ENCODE measurements around the gene GALNT16.

Gene GALNT16

DNA sequence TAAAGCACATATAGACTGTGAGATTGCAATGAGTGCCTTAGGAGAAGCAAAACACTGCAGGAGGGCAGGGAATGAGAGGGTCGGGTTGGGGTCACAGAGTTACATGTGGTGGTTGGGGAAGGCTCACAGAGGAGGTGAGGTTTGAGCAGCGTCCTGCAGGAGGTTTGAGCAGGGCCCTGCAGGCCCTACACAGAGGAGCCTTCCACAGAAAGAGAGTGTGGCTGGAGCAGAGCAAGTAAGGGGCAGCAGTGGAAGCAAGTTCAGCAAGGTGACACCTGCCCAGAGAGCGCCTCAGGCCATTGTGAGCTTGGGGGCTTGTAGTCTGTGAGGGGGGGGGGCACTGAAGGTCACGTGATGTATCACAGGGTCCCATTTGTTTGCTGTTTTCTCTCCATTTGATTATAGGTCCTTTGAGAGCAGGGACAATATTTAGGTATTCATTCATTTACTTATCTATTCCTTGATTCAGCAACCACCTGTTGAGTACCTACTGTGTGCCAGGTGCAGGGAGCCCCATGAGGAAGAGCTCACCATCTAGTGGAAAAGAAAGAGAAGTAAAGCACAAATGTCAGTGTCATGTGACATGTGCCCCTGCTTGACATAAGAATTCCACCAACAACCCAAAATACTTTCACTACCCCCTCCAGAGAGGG lies 56.6 kb downstream of the GALNT16 start:
- H3K4me1 ChIP-seq (ENCODE audit: control insufficient read depth, low read length), result peaks cover 18% of the 10 kb centered on the region
- no peaks in the 10 kb centered on the region for H3F3A ChIP-seq (ENCODE audit: control insufficient read depth, insufficient read depth)
- H3K9me3 ChIP-seq (ENCODE audit: control insufficient read depth, insufficient read depth, low read length), result no peaks in the 10 kb centered on the region
- H3K9me2 ChIP-seq (replicated peaks; ENCODE audit: control insufficient read depth, low read length), result no peaks in the 10 kb centered on the region
- H3K4me2 ChIP-seq (ENCODE audit: low read length), result no peak overlapping the region
- no peaks in the 10 kb centered on the region for H3K27me3 ChIP-seq (ENCODE audit: control insufficient read depth, low read length)
- no peak overlapping the region for H3K4me3 ChIP-seq (ENCODE audit: low read length)
- TF ChIP-seq, protein P1, sequence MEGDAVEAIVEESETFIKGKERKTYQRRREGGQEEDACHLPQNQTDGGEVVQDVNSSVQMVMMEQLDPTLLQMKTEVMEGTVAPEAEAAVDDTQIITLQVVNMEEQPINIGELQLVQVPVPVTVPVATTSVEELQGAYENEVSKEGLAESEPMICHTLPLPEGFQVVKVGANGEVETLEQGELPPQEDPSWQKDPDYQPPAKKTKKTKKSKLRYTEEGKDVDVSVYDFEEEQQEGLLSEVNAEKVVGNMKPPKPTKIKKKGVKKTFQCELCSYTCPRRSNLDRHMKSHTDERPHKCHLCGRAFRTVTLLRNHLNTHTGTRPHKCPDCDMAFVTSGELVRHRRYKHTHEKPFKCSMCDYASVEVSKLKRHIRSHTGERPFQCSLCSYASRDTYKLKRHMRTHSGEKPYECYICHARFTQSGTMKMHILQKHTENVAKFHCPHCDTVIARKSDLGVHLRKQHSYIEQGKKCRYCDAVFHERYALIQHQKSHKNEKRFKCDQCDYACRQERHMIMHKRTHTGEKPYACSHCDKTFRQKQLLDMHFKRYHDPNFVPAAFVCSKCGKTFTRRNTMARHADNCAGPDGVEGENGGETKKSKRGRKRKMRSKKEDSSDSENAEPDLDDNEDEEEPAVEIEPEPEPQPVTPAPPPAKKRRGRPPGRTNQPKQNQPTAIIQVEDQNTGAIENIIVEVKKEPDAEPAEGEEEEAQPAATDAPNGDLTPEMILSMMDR (IDR thresholded peaks at IDR 0.05; ENCODE audit: low read depth, low read length, poor library complexity, severe bottlenecking), result no peak
- TF ChIP-seq EZH2phosphoT487 (IDR thresholded peaks at IDR 0.05; ENCODE audit: borderline replicate concordance, low read length), result no peak
- no peaks in the 10 kb centered on the region for H4K20me1 ChIP-seq (ENCODE audit: control insufficient read depth, insufficient read depth, low read depth, low read length)
- H3K27ac ChIP-seq (ENCODE audit: low read depth, low read length), result no peak overlapping the region
- no peaks in the 10 kb centered on the region for H3K36me3 ChIP-seq (ENCODE audit: control insufficient read depth, low read length)
- no peaks in the 10 kb centered on the region for H3K79me2 ChIP-seq (ENCODE audit: control insufficient read depth, low read length)

DNA sequence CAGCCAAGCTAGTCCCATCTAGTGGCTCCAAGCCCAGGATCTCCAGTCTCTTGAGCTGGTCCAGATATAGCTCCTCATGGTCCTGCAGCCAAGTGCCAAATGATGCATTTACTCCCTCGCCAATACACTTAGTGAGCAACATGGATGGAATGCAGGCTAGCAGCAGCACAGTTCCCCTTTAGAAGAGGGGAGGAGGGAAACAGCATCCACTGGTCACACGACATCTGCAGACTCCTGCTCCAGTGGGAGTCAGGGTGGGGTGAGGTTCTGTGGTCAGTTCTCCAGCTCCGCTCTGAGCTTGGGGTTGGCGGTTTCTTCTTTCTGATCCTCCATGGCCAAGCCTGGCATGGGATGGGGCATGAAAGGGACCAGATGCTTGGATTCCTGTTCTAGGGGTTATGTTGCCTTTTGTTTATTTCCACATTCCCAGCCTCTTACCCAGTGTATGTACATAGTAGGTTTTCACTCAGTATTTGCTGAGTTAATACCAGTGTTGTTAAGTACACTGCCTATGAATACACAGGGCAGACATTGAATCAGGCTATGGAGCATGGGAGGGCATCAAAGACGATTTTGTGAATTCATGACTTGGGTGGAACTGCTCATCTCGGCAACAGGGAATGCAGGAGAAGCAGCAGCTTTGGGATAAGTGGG lies 57.3 kb downstream of the GALNT16 start:
- Histone ChIP-seq H3K9me3 (ENCODE audit: control insufficient read depth, insufficient read depth, low read length) (no peaks in the 10 kb centered on the region), H3K79me2 (ENCODE audit: control insufficient read depth, low read length) (no peaks in the 10 kb centered on the region), H3K4me1 (ENCODE audit: control insufficient read depth, low read length) (peaks cover 18% of the 10 kb centered on the region), H3K4me3 (ENCODE audit: low read length) (no peak overlapping the region), H3K36me3 (ENCODE audit: control insufficient read depth, low read length) (no peaks in the 10 kb centered on the region), H3F3A (ENCODE audit: control insufficient read depth, insufficient read depth) (no peaks in the 10 kb centered on the region), H3K27ac (ENCODE audit: low read depth, low read length) (no peak overlapping the region), H3K27me3 (ENCODE audit: control insufficient read depth, low read length) (no peaks in the 10 kb centered on the region), H4K20me1 (ENCODE audit: control insufficient read depth, insufficient read depth, low read depth, low read length) (no peaks in the 10 kb centered on the region), H3K4me2 (ENCODE audit: low read length) (no peak overlapping the region), H3K9me2 (replicated peaks; ENCODE audit: control insufficient read depth, low read length) (no peaks in the 10 kb centered on the region)
- TF ChIP-seq, protein P1 (IDR thresholded peaks at IDR 0.05; ENCODE audit: low read depth, low read length, poor library complexity, severe bottlenecking), result no peak
- TF ChIP-seq EZH2phosphoT487 (IDR thresholded peaks at IDR 0.05; ENCODE audit: borderline replicate concordance, low read length), result no peak

DNA sequence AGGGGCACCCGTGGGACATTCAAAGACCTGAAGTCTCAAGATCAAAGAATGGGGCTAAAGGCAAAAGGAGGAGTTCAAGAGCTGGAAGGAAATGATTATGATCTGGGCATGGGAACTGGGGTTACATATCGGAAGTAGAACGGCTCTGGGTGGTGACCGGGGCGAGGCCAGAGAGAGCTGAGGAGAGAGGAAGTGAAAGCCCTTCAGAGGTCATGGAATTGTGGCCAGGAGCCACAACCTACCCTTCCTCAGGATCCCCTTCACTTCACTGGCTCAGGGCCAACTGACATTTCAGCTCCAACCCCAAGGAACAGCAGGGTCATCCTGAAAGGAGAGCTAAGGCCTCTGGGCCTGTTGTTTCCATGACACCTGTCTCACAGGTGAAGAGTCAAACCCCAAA lies 57.8 kb downstream of the GALNT16 start:
- H4K20me1 ChIP-seq (ENCODE audit: control insufficient read depth, insufficient read depth, low read depth, low read length), result no peaks in the 10 kb centered on the region
- H3K27ac ChIP-seq (ENCODE audit: low read depth, low read length), result no peak overlapping the region
- peaks cover 18% of the 10 kb centered on the region for H3K4me1 ChIP-seq (ENCODE audit: control insufficient read depth, low read length)
- H3K36me3 ChIP-seq (ENCODE audit: control insufficient read depth, low read length), result no peaks in the 10 kb centered on the region
- H3K4me2 ChIP-seq (ENCODE audit: low read length), result peak overlapping the region; percentile 30
- no peaks in the 10 kb centered on the region for H3K79me2 ChIP-seq (ENCODE audit: control insufficient read depth, low read length)
- no peak overlapping the region for H3K4me3 ChIP-seq (ENCODE audit: low read length)
- H3K9me2 ChIP-seq (replicated peaks; ENCODE audit: control insufficient read depth, low read length), result no peaks in the 10 kb centered on the region
- no peaks in the 10 kb centered on the region for H3K27me3 ChIP-seq (ENCODE audit: control insufficient read depth, low read length)
- TF ChIP-seq EZH2phosphoT487 (IDR thresholded peaks at IDR 0.05; ENCODE audit: borderline replicate concordance, low read length), result no peak
- TF ChIP-seq, protein P1 (IDR thresholded peaks at IDR 0.05; ENCODE audit: low read depth, low read length, poor library complexity, severe bottlenecking), result no peak
- no peaks in the 10 kb centered on the region for H3K9me3 ChIP-seq (ENCODE audit: control insufficient read depth, insufficient read depth, low read length)
- no peaks in the 10 kb centered on the region for H3F3A ChIP-seq (ENCODE audit: control insufficient read depth, insufficient read depth)

Measured in DOHH2 (cell line).